Trophoblast cell (in vitro differentiated cells and primary cell): ENCODE data around the gene PLBD1.

Experiments
- DNase-seq, 2 donors: peaks; one replicate each; pipeline ENCODE4 v3.0.0-alpha.2; 2016
- H2AFZ ChIP-seq: 2 replicates; pipeline ENCODE4 v1.6.1; 2013; ENCODE audit warnings: low read length, moderate library complexity, mild to moderate bottlenecking; ENCODE audit not compliant: insufficient read depth, poor library complexity
- H2AK5ac ChIP-seq: 2 replicates; pipeline ENCODE4 v1.6.1; 2013; ENCODE audit warnings: mild to moderate bottlenecking, low read length
- H2BK120ac ChIP-seq: 2 replicates; pipeline ENCODE4 v1.6.1; 2013; ENCODE audit warnings: low read length, mild to moderate bottlenecking, moderate library complexity; ENCODE audit not compliant: insufficient read depth, poor library complexity
- H2BK12ac ChIP-seq: 2 replicates; pipeline ENCODE4 v1.6.1; 2013; ENCODE audit warnings: mild to moderate bottlenecking, low read length, moderate library complexity
- H2BK5ac ChIP-seq: 2 replicates; pipeline ENCODE4 v1.6.1; 2013; ENCODE audit warnings: low read length, low read depth, moderate library complexity, mild to moderate bottlenecking; ENCODE audit not compliant: poor library complexity
- H3K14ac ChIP-seq: 2 replicates; pipeline ENCODE4 v1.6.1; 2013; ENCODE audit warnings: mild to moderate bottlenecking, low read length
- H3K18ac ChIP-seq: 2 replicates; pipeline ENCODE4 v1.6.1; 2013; ENCODE audit warnings: mild to moderate bottlenecking, low read length
- H3K23ac ChIP-seq: 2 replicates; pipeline ENCODE4 v1.6.1; 2013; ENCODE audit warnings: low read length
- H3K27ac ChIP-seq: 2 replicates; pipeline ENCODE4 v1.5.1; 2013; ENCODE audit warnings: low read depth, mild to moderate bottlenecking, inconsistent platforms, low read length, moderate library complexity
- H3K27me3 ChIP-seq: 2 replicates; pipeline ENCODE4 v1.6.1; 2013; ENCODE audit warnings: inconsistent platforms, mild to moderate bottlenecking, low read length, moderate library complexity; ENCODE audit not compliant: insufficient read depth
- H3K36me3 ChIP-seq, 2 experiments: 1 replicate in 1 of 2; 2 replicates in 1 of 2; pipeline ENCODE4 v1.6.1; 2013; ENCODE audit warnings: low read length in 2 of 2, mild to moderate bottlenecking in 2 of 2, moderate library complexity in 1 of 2; ENCODE audit not compliant: insufficient read depth in 2 of 2, control insufficient read depth in 1 of 2
- H3K4ac ChIP-seq: 2 replicates; pipeline ENCODE4 v1.6.1; 2013; ENCODE audit warnings: low read depth, mild to moderate bottlenecking, low read length, moderate library complexity
- H3K4me1 ChIP-seq, 2 experiments: 1 replicate in 1 of 2; 2 replicates in 1 of 2; pipeline ENCODE4 v1.6.1; 2013; ENCODE audit warnings: low read length in 2 of 2, mild to moderate bottlenecking in 2 of 2, moderate library complexity in 1 of 2; ENCODE audit not compliant: insufficient read depth in 2 of 2, control insufficient read depth in 1 of 2
- H3K4me2 ChIP-seq: 2 replicates; pipeline ENCODE4 v1.6.1; 2013; ENCODE audit warnings: inconsistent platforms, mild to moderate bottlenecking, low read length, moderate library complexity
- H3K4me3 ChIP-seq: 2 replicates; pipeline ENCODE4 v1.5.1; 2013; ENCODE audit warnings: mild to moderate bottlenecking, low read depth, low read length, inconsistent platforms
- H3K79me1 ChIP-seq: one replicate; pipeline ENCODE4 v1.6.1; 2013; ENCODE audit warnings: low read length
- H3K79me2 ChIP-seq: 2 replicates; pipeline ENCODE4 v1.6.1; 2013; ENCODE audit warnings: low read length, mild to moderate bottlenecking; ENCODE audit not compliant: control insufficient read depth, insufficient read depth, poor library complexity
- H3K9ac ChIP-seq: 2 replicates; pipeline ENCODE4 v1.6.1; 2013; ENCODE audit warnings: mild to moderate bottlenecking, low read length
- H3K9me3 ChIP-seq: 2 replicates; pipeline ENCODE4 v1.6.1; 2013; ENCODE audit warnings: low read depth, mild to moderate bottlenecking, control low read depth, inconsistent platforms, low read length; ENCODE audit not compliant: insufficient read depth
- H4K12ac ChIP-seq: 2 replicates; pipeline ENCODE4 v1.6.1; 2013; ENCODE audit warnings: low read depth, mild to moderate bottlenecking, low read length, moderate library complexity
- H4K8ac ChIP-seq: 2 replicates; pipeline ENCODE4 v1.6.1; 2013; ENCODE audit warnings: low read depth, mild to moderate bottlenecking, low read length, moderate library complexity
- H4K91ac ChIP-seq: one replicate; pipeline ENCODE4 v1.6.1; 2013; ENCODE audit warnings: low read depth, mild to moderate bottlenecking, low read length, moderate library complexity
- WGBS: extraction: QIAGEN DNeasy Blood & Tissue Kit; methylation state at CpG from one replicate; pipeline ENCODE4 v1.1.7; 2013; ENCODE audit warnings: missing lambda C conversion rate; ENCODE audit not compliant: insufficient read length, insufficient coverage; ENCODE audit errors: extremely low coverage; 5-methylcytosine and 5-hydroxymethylcytosine counted together

Gene PLBD1

GRCh38 chr12:14521822-14522221, 45.9 kb downstream of the PLBD1 start:
- H3K18ac ChIP-seq = no peak overlapping the region
- H3K4me2 ChIP-seq = no peak overlapping the region
- peaks cover 6% of the 10 kb centered on the region for H3K9me3 ChIP-seq
- H3K9ac ChIP-seq = no peak overlapping the region
- H2BK5ac ChIP-seq = no peak overlapping the region
- no peak overlapping the region for H3K4ac ChIP-seq
- no peak overlapping the region for H2BK120ac ChIP-seq
- H3K14ac ChIP-seq = no peak overlapping the region
- H3K27ac ChIP-seq = no peak overlapping the region
- H2AFZ ChIP-seq = no peak overlapping the region
- H3K27me3 ChIP-seq = no peaks in the 10 kb centered on the region
- H3K36me3 ChIP-seq = peaks cover 0 to 4% of the 10 kb centered on the region in 2 experiments
- peaks cover 0 to 1% of the 10 kb centered on the region in 2 experiments for H3K4me1 ChIP-seq
- H3K79me1 ChIP-seq = no peaks in the 10 kb centered on the region
- H2BK12ac ChIP-seq = no peak overlapping the region
- no peaks in the 10 kb centered on the region for H3K79me2 ChIP-seq
- no peak overlapping the region for H4K8ac ChIP-seq
- H3K4me3 ChIP-seq = no peak overlapping the region
- no peak overlapping the region for H4K12ac ChIP-seq
- H3K23ac ChIP-seq = no peak overlapping the region
- DNase-seq = no peak
- H2AK5ac ChIP-seq = no peak overlapping the region
- no peak overlapping the region for H4K91ac ChIP-seq

- no peak overlapping the region for H3K4me2 ChIP-seq
- no peak overlapping the region for H3K23ac ChIP-seq
- H3K36me3 ChIP-seq = peaks cover 0 to 1% of the 10 kb centered on the region in 2 experiments
- no peak overlapping the region for H3K14ac ChIP-seq
- H2BK5ac ChIP-seq = no peak overlapping the region
- H2AFZ ChIP-seq = no peak overlapping the region
- no peak overlapping the region for H3K4me3 ChIP-seq
- no peak overlapping the region for H3K27ac ChIP-seq
- H3K27me3 ChIP-seq = no peaks in the 10 kb centered on the region
- no peaks in the 10 kb centered on the region for H3K79me2 ChIP-seq
- H3K4ac ChIP-seq = no peak overlapping the region
- no peaks in the 10 kb centered on the region for H3K9me3 ChIP-seq
- peak in 1 of 2 donors; percentile 39 for DNase-seq
- no peak overlapping the region for H4K12ac ChIP-seq
- H2AK5ac ChIP-seq = no peak overlapping the region
- H2BK120ac ChIP-seq = no peak overlapping the region
- H3K9ac ChIP-seq = no peak overlapping the region
- no peak overlapping the region for H4K91ac ChIP-seq
- peaks cover 2 to 4% of the 10 kb centered on the region in 2 experiments for H3K4me1 ChIP-seq
- no peak overlapping the region for H2BK12ac ChIP-seq
- no peak overlapping the region for H4K8ac ChIP-seq
- H3K18ac ChIP-seq = no peak overlapping the region
- H3K79me1 ChIP-seq = peaks cover 3% of the 10 kb centered on the region
- no CpG with 5 or more reads among the region's 1 CpG for WGBS
Measured at GRCh38 chr12:14514946-14515345, 52.7 kb downstream of the PLBD1 start.

- Histone ChIP-seq H2BK12ac (no peak overlapping the region), H3K4ac (no peak overlapping the region), H2BK5ac (no peak overlapping the region), H4K8ac (peak overlapping the region; percentile 47), H3K14ac (no peak overlapping the region), H3K27me3 (no peaks in the 10 kb centered on the region), H2BK120ac (no peak overlapping the region), H2AK5ac (no peak overlapping the region), H2AFZ (no peak overlapping the region), H3K4me2 (peak overlapping the region; percentile 42), H3K23ac (no peak overlapping the region), H3K18ac (no peak overlapping the region), H3K4me1 (peaks cover 2 to 4% of the 10 kb centered on the region in 2 experiments), H3K9ac (no peak overlapping the region), H4K12ac (no peak overlapping the region), H3K79me1 (peaks cover 3% of the 10 kb centered on the region), H3K9me3 (no peaks in the 10 kb centered on the region), H3K27ac (peak overlapping the region; percentile 85), H3K79me2 (no peaks in the 10 kb centered on the region), H3K4me3 (no peak overlapping the region), H4K91ac (peak overlapping the region; percentile 14), H3K36me3 (peaks cover 0 to 1% of the 10 kb centered on the region in 2 experiments)
- WGBS = no CpG with 5 or more reads among the region's 4 CpGs
- DNase-seq = peak; percentile 81 to 99
Measured at GRCh38 chr12:14514154-14514842, 53.4 kb downstream of the PLBD1 start.

GRCh38 chr12:14510574-14510973, 57.1 kb downstream of the PLBD1 start:
- H3K79me2 ChIP-seq = no peaks in the 10 kb centered on the region
- peaks cover 3% of the 10 kb centered on the region for H3K79me1 ChIP-seq
- WGBS = no CpG with 5 or more reads among the region's 3 CpGs
- DNase-seq = no peak
- no peak overlapping the region for H3K18ac ChIP-seq
- H2AK5ac ChIP-seq = no peak overlapping the region
- no peak overlapping the region for H2AFZ ChIP-seq
- H2BK120ac ChIP-seq = no peak overlapping the region
- H3K9me3 ChIP-seq = no peaks in the 10 kb centered on the region
- no peak overlapping the region for H3K4me3 ChIP-seq
- no peak overlapping the region for H4K8ac ChIP-seq
- H2BK12ac ChIP-seq = no peak overlapping the region
- no peak overlapping the region for H3K27ac ChIP-seq
- H3K23ac ChIP-seq = no peak overlapping the region
- H3K4me1 ChIP-seq = peaks cover 2 to 3% of the 10 kb centered on the region in 2 experiments
- no peak overlapping the region for H3K4me2 ChIP-seq
- H3K27me3 ChIP-seq = no peaks in the 10 kb centered on the region
- H4K12ac ChIP-seq = no peak overlapping the region
- no peak overlapping the region for H3K9ac ChIP-seq
- H3K36me3 ChIP-seq = peaks cover 5 to 6% of the 10 kb centered on the region in 2 experiments
- H4K91ac ChIP-seq = no peak overlapping the region
- no peak overlapping the region for H2BK5ac ChIP-seq
- no peak overlapping the region for H3K4ac ChIP-seq
- no peak overlapping the region for H3K14ac ChIP-seq
